ENCODE results near the gene TBC1D24.
"Not testable (repeated sequence)": the region's sequence is repeated elsewhere in the genome, so short reads cannot be mapped to it uniquely, and the experiment has no call there.

Gene TBC1D24

GRCh38 chr16:2532494-2533141, 57.7 kb downstream of the TBC1D24 start:
- DNase-seq (ENCODE audit: low read depth), result peak; percentile 44

GRCh38 chr16:2533142-2533755, 58.3 kb downstream of the TBC1D24 start:
- DNase-seq (ENCODE audit: low read depth), result not testable (repeated sequence)

- DNase-seq (ENCODE audit: low read depth), result no peak
Measured at GRCh38 chr16:2533912-2534311, 59.0 kb downstream of the TBC1D24 start.

- DNase-seq (ENCODE audit: low read depth), result not testable (repeated sequence)
Measured at GRCh38 chr16:2534335-2534734, 59.4 kb downstream of the TBC1D24 start.

- DNase-seq (ENCODE audit: low read depth), result peak; percentile 74
Measured at GRCh38 chr16:2535625-2536013, 60.7 kb downstream of the TBC1D24 start.

- DNase-seq (ENCODE audit: low read depth), result peak; percentile 95
Measured at GRCh38 chr16:2537451-2538379, 62.8 kb downstream of the TBC1D24 start, which contains the start of gene PDPK1. TSS of gene PDPK1 (plus strand) at chr16:2538021. CDS start at chr16:2538113, 92 bp downstream.

GRCh38 chr16:2539192-2539844, 64.4 kb downstream of the TBC1D24 start:
- DNase-seq (ENCODE audit: low read depth), result not testable (repeated sequence)

GRCh38 chr16:2539845-2540458, 65.0 kb downstream of the TBC1D24 start:
- DNase-seq (ENCODE audit: low read depth), result not testable (repeated sequence)

GRCh38 chr16:2540912-2541311, 66.0 kb downstream of the TBC1D24 start:
- DNase-seq (ENCODE audit: low read depth), result not testable (repeated sequence)

- not testable (repeated sequence) for DNase-seq (ENCODE audit: low read depth)
Measured at GRCh38 chr16:2541409-2541808, 66.5 kb downstream of the TBC1D24 start.

- not testable (repeated sequence) for DNase-seq (ENCODE audit: low read depth)
Measured at GRCh38 chr16:2543771-2544170, 68.8 kb downstream of the TBC1D24 start.

- not testable (repeated sequence) for DNase-seq (ENCODE audit: low read depth)
Measured at GRCh38 chr16:2550283-2550878, 75.5 kb downstream of the TBC1D24 start.

GRCh38 chr16:2551420-2551889, 76.5 kb downstream of the TBC1D24 start:
- DNase-seq (ENCODE audit: low read depth), result not testable (repeated sequence)

GRCh38 chr16:2554709-2555425, 79.9 kb downstream of the TBC1D24 start:
- DNase-seq (ENCODE audit: low read depth), result not testable (repeated sequence)
